HG03442 (cell line): ENCODE measurements around the gene CAPN13.
A peak's percentile ranks its signal among the peaks of the same experiment; 100 is the strongest.

Experiments
- ATAC-seq: cut with Tn5 transposase; IDR thresholded peaks from one replicate; pipeline ENCODE4 v1.9.1; 2021; ENCODE audit warnings: mild to moderate bottlenecking, moderate library complexity; ENCODE audit not compliant: unreplicated experiment

Gene CAPN13

DNA sequence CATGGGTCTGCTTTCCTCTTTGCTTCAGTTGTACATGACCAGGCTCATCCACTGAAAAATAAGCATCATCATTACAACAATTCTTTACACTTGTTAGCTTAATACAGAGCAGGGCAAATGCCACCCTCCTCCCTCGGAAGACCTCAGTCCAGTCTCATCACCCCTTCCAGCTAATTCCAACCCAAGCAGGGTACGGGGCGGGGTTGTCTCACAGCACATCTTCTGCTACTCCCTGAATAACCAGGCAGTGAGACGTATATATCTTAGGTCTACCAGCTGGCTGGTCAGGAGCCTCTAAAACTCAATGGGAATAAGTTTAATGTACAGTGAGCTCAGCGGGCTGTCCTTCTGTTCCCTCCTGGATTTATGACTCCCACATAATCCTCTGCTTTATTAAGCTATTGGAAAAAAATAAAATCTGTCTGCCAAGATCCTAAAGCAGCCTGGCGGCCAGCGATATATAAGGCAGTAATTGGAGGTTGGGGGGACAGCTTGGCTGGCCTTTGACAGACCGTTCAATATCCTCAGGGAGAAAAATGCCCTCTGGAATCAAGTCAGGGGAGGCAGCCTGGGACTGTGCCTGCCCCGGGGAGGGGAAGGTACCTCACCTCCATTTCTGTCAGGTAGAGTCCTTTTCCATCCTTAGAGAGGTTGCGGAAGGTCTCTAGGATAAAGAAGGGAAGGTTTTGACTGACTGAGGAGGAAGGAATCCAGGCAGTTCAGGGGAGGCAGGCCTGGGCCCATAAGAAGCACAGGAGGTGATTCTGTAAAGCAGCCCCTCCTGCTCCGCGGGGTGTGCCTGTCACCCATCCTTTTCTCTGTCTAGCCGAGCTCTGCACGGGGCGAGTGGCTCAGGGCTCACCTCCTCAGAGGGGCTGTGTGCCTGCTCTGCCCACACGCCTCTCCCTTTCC, 76.3 kb downstream of the CAPN13 start:
- ATAC-seq = no peak

DNA sequence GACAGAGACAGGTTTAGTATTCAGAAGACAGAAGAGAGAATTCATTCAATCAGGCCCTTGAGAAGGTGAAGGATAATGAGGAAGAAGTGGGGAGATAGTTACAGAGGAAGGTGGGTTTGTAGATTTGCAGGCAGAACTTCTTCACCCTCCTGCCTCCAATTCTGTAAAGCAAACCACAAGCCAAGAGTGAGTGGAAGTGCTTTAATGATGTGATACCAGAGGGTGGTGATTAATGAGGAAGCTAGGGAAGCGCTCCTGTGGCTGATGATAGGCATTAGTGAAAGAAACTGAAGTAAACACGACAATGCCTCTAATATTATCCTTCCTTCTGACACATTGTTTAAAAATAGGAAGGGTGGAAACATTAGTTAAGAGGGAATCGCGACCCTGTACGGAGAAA, 78.2 kb downstream of the CAPN13 start:
- ATAC-seq = no peak

DNA sequence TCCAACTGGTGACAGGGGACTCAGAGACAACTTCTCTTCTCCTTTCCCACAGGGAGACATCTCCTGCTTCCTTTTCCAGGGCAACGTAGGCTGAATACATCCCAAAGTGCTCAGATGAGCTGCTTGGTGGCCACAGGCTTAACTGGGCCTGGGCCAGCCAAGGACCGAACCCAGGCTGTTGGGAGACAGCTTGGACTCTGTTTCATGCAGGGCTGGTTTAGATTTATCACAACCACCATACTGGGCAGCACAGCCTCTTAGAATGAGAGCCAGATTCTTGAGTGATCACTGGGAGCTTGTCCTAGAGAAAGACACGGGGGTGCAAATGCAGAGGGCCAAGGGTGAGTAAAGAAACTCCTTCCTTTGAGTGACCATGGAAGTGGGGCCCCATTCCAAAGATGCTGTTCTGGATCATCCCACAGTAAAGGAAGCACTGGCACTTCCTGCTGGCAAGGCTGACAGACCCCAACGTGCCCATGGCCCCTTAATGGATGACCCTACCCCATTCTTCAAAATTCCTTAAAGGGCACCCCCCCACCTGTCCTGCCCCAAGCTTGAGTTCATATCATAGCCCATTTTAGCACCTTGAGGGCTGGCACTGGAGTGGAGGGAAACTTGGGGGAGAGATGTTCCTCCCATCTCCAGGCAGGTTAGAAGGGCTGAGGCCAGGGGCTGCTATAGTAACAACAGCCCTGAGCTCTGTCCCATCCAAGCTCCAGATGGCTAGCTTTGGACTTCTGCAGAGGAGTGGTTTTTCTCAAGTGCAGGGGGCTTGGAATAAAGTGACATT, 84.1 kb downstream of the CAPN13 start:
- no peak for ATAC-seq

DNA sequence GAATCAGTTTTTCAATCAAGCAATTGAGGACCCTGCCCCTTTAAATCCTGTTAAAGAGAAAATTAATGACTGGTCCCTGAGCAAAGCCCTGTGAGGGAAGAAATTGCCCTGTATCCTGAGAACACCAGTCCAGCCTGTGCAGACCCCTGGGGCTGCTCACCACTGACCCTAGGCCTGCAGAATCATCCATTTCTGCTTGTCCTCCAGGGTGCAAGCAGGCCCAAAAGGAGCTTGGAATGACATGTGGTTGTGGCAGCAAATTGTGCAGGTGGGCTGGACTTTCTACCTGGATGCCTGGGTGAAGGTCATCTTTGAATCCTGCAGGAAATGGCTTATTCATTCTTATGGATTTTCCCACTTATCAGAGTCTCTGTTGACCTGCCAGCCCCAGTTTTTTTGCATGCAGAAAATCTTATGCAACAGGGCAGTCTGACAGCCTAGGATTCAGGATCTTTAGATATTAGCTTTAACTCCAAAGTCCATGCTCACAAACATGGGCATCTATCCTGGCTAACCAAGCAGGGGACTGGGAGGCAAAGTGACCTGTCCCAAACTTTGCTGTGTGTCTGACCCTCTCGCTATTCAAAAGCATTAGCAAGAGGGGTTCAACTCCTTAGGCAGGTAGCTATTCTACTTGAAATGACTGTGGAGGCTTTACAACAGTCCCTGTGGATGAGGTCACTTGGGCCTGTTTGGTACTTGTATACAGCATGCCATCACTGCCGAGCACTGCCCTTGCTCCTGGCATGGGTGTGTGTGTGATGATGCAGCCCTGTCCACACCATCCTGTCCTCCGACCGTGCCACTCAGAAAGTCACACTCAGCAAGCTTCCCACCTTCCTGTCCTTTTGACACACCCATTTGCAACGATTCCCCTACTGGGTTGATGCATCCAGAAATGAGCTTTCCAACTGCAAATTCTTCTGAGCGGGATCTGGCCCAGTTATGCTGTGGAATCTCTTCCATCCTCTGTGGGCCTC, 85.3 kb downstream of the CAPN13 start:
- no peak for ATAC-seq

DNA sequence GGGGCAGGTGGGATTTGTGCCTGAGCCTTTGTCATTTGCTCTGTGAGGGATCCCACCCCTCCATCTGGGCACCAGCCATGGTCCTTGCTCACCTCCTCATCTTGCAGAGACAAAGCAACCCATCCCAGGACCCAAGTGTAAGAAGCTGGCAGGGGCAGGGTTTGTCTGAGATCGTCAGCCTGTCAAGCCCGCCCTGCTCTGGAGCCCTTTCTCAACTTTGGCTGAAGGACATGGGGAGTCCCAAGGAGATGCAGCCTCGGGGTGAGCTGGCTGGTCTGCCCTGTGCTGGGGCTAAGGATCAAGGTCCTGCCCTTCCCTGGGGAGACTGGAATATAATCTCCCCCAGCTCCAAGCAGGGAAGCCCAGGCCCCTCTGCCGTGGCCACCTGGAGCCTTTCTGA, 86.0 kb downstream of the CAPN13 start:
- ATAC-seq = no peak

DNA sequence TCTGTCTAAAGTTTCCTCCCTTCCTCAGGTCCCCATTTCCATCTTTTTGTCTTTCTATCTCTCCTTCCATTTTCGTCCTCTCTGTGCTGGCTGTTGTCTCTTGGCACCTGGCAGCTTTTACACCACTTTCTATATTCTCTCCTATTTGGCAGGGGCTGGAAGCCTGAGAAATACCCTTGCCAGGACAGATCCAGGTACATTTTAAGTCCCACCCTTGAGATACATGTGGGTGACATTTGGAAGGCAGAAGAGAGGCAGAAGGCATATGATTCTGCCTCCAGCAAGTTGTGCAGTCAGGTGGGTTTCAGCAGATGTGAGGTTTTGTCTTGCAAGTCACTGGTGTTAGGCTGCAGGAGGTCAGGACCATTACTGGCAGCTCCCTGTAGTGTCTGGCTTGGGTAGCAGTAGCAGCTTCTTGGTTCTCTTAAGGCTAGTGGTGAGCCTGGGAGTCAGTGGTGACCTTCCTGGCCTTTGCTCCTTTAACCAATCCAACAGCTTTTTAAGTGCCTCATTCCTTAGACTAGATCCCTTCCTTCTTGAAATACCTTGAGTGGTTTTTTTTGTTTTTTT, 90.1 kb downstream of the CAPN13 start:
- no peak for ATAC-seq

DNA sequence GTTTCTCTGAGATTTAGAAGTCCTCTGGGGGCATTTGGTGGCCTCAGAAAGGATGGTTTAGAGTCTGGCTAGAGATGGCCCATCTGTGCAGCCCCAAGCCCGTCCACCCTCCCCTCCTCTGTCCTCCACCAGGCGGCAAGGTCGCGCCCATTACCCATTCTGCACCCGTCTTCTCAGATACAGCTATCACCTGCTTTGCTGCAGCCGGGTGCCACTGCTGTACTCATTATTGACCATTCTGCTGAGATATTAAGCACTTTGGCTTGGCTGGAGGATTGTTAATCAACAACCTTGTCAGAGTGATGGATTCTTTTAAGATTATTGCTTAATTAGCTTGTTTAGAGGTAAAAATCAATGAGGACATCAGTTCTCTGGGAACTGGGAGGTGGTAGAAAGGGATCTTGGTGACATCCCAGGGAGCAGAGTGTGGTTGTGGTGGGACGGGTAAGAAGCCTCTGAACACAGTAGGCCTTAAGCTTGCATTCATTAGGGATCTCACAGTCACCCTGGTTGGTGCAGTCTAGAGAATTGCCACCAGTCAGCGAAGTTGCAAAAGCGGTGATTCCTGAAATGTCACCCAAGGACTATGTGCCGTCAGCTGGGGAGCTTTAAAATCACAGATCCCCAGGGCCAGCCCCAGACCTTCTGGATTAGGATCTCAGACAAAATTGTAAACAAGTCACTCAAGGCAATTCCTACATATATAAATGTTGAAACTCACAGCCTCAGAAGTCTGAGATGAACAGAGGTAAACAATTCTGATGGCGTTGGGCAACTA, 90.9 kb downstream of the CAPN13 start:
- ATAC-seq = no peak

DNA sequence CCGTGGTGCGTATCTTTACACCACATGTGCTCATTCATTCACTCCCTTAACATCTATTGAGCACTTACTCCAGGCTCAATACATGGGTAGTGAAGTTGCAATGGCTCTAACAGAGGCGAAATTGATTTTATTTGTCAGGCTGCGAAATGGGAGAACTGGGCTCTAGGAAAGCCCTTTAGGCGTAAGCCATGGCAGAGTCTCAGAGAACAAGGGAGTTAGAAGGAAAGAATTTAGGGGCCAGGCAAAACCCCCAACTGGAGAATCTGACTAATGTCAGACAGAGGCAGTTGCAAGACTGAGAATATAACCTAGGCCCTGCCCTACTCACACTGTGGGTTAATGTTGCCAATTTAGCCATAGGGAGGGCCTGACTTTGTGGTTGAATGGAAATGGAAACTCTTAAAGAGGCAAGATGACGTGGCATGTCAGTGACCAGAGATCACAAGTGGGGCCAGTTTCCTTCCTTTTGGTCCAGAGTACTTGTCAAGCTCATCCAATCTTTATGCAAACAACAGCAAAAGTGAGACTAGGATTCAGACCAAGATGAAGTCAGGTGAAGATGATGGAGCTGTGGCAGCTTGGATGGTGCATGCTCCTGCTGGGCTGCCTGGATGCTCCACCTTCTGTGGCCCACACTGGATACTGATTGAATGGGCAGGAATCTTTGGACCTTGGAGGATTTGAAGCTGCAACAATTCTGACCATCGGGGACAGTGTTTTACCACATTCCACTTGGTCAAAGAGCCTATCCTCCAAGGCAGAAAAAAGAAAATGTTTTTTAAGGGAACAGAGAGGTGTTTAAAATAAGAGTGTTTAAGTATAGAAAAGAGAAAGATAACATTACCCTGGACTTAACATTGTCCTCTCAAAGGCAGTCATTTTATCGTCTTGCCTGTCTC, 92.2 kb downstream of the CAPN13 start:
- no peak for ATAC-seq

DNA sequence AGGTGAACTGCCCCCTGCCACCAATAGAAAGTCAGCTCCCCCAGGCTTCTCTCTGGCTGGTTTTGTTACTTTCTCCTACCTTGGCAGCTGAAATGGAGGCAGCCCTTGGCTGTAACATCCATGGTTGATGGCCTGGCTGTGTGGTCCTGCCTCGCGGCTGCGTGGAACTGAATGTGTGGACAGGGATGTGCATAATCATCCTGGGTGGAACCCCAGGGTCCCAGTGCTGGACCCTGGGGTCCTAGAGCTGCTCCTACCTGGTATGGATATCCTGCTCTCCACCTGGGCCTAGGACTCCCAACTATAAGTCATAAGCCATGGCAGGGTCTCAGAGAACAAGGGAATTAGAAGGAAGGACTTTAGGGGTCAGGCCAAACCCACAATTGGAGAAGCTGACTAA, 93.5 kb downstream of the CAPN13 start:
- ATAC-seq = no peak

DNA sequence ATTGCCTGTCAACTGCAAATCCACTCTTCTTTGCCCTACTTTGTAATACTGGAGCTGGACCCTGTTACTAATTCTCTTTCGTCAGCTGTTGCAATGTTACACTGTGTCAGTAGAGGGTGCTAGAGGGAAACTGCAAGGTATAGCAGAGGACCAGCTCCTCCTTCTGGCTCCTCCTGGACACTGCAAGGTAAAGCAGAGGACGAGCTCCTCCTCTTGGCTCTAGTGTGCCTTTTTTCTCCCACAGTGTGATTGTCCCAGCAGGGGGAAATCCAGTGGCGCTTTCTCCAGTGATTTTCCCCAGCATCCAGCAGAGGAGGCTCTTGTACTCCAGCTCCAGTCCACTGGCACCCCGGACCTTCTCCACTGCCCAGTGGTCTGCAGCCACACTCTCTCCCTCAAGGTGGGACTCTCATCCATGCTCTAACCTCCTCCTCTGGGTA, 95.6 kb downstream of the CAPN13 start:
- peak; percentile 66 for ATAC-seq

DNA sequence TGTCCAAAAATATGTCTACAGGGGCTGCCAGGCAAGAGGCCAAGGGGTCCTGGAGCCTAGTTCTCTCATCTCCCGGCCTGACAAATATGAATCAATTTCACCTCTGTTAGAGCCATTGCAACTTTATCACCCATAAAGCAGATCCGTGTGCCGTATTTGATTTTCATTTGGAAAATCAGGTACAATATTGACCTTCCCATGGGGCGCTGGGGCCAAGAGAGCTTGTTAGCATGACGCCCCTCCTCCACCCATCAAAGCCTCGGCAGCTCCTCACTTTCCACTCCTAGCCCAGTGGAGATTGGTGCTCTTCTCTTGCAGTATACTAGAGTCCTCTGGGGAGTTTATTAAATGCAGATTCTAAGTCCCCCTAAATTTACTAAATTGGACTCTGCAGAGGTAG, 96.8 kb downstream of the CAPN13 start:
- ATAC-seq = no peak

DNA sequence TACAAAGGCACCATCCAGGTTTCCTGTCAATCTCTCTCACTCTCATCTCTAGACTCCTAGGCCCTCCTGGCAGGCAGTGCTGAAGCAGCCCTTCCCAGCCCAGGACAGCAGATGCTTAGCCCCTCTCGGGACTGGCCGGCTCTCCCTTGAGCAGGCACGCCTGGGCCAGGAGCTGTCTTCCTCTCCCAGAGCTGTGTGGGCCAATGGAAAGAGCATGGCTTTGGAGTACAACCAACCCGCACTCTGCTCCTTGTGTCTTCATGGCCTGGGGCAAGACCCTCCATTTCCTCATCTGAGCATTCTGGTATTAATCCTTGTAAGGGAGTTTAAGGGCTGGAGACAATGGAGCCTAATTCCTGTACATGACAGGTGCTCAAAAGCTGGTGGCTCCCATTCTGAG, 97.2 kb downstream of the CAPN13 start:
- no peak for ATAC-seq

DNA sequence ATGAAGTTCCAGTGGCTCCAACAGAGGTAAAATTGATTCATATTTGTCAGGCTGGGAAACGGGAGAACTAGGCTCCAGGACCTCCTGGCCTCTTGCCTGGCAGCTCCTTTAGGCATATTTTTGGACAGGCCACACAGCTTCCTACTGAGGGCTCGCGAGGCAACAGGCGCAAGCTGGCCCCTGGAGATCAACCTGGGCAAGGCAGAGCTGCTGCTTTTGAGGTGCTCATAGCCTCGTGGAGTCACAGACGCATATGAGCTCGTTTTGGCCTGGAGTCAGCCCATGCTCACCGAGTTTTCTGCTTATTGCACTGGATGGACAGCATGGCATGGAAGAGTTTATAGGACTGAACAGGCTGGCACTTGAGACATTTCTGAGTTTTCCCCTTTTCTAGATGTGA, 97.7 kb downstream of the CAPN13 start:
- no peak for ATAC-seq

DNA sequence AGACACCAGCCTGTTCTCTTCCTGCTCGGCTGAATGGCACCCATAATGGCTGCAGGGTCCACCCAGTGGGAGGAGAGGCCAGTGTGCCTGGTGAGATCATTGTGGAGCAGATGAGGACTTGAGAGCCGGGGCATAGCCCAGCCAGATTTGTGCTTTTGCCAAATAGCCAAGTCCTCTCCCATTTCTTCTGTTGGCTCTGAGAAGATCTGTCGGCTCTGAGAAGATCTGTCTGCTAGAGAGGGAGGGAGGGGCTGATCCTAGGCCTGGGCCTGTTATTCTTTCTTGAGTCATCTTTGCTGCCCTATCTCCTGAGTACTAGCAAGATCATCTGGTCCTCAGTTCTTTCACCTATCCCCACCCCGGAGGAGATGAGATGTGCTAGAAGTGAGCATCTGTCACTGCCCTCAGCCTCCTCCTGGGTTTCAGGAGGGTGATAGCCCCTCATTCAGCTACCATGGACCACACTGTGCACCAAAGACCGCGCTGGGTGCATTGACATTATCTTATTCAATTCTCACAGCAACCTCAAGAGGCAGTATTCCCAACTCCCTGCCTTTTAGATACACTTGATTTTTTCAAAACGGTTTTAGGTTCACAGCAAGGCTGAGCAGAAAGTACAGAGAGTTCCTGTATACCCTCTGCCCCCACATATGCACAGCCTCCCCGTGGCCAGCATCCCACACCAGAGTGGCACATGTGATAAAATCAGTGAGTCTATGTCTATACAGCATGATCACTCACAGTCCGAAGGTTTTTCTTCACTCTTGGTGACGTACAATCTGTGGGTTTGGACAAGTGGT, 98.6 kb downstream of the CAPN13 start:
- no peak for ATAC-seq

DNA sequence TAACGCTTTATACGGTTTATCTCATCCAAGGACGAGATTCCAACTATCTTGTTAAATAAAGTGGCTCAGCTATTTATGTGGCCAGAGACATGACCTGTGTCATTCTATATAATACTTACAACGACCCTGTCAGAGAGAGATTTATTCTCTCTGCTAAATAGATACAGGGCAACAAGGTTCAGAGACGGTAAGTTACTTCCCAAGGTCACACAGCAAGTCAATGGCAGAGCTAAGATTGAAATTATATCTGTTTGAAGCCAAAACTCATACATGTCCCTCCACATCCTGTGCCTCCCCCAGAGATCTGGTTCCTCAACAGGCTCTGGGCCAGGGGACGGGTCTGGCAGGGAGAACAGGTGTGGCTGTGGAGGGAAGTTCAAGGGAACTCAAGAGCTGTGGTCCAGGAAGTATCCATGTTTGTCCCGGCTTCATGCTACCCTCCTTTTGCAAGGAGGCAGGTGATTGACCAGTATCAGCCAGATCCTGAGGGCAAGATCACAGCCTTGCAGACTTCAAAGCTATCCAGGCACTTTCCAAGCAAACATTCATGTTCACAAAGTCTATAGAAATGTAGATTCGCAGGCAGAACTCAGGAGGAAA, 99.8 kb downstream of the CAPN13 start:
- no peak for ATAC-seq

DNA sequence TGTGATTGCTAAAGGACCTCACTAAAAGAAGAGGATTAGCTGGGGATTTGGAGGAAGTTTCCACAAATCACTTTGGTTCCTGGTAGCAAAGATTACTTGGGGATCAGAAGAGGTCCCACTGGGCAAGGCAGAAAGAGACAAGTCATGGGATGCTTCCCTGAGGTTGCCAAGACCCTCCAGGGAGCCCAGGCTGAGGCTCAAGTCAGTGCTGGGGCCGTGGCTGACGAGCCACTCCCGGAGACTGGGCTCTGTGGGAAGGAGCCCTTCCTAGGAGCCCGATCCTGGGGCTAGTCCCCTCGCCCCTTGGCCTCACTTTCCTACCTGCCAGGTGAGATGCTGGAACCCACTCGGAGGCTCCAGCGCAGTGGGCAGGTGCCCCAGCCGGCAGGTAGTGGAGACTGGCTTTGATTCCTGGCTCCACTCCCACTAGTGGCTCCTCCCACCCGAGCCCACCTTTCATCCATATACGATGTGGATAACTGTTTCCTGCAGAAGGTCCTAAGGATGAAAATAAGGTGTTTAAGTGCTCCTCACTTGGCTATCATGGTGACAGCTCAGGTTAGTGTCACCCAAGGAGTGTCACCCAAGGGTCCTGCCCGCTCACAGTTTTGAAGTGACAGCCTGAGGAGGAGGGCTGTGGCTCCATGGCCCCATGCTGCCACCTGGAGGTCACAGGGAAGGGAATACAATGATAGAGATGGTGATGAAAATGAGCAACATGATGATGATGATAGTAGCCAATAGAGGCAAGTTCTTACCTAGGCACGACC, 100.5 kb downstream of the CAPN13 start:
- ATAC-seq = no peak
